HG03025 (cell line): ENCODE measurements around the gene SHC3.

ENCODE experiments used
- ATAC-seq: cut with Tn5 transposase; IDR thresholded peaks from one replicate; pipeline ENCODE4 v1.9.1; 2021; ENCODE audit warnings: mild to moderate bottlenecking, moderate library complexity; ENCODE audit not compliant: unreplicated experiment, low FRiP score

The SHC3 gene

GRCh38 chr9:88971131-88971960 is 207.3 kb downstream of the SHC3 start:
- no peak for ATAC-seq

DNA sequence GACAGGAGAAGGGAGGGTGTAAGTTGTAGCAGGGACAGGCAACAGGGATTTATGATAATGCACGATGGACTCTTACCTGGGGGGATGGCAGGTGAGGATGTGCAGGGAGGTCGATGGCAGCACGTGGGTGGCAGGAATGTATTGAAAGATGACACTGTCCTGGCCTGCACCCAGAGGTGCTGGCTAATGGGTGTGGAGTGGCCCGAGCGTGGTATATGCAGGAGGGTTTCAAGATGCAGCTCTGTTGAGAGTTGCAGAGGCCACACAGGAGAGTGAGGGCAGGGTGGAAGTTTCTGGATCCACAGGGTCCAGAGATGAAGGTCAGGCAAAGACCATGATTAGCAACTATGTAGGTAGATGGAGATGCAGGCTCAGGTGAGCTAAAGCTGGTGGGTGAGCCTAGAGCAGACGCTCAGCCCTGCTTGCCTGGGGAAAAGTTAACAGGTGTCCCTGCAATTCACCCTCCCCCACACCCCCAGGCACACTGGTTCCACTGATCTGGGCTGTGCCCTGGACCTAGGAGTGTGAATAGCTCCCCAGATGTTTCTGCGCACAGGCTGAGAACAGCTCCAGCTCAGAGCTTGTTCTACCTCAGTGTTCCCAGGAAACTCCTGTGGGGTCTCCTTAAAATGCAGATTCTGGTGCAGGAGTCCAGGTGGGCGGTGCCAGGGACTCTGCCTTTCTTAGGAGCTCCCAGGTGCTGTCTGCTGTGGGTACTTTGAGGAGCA is 208.8 kb downstream of the SHC3 start:
- ATAC-seq = no peak

DNA sequence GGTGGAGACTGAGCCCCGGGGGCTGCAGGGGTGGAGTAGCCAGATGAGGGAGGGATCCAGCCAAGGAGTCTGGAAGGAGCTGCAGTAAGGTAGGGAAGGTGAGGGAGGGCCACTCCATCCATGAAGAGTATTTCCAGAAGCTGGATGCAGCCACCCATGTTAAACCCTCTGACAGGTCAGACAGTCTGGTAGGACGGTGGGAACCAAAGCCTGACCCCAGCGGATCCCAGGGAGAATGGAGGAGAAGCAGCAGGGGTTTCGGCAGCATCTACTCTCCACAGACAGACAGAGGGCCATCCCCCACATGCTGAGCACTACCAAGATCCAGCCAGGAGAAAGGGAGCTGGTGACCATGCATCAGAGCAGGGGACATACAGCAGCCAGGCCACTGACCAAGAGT is 209.8 kb downstream of the SHC3 start:
- no peak for ATAC-seq

DNA sequence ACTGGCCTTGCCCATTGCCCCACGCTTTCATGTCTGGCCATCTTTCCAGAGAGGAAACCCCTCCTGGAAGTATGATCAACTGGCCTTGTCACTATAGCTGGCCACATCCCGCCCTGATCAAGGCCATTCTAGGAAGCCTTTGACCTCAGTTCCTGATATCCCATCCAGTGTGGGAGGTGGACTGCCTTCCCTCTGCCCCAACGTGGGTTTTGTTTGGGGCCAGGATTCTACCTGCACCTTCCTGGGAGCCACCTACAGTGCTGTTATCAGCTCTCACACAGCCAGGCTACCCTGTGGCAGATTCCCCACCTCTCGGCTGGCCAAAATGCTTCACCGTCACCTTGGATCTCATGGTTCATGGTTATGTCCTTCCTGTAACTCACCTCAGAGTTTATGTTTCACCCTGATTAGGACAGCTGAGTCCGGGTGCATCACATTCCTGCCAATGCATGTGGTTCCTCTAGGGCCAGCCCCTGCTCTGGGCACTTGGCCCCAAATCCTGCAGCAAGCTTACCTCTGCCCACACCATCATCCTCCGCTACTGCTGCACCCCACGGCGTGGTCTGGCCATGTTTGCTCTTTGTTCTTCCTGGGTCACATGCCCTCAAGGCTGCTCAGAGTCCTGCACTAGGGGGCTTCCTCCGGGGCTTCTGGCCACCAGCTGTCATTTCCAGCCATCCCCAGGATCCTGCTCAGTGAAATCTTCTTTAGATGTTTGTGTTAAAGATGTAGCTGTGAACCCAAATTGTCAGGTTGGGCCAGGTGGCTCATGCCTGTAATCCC is 211.5 kb downstream of the SHC3 start:
- no peak for ATAC-seq

DNA sequence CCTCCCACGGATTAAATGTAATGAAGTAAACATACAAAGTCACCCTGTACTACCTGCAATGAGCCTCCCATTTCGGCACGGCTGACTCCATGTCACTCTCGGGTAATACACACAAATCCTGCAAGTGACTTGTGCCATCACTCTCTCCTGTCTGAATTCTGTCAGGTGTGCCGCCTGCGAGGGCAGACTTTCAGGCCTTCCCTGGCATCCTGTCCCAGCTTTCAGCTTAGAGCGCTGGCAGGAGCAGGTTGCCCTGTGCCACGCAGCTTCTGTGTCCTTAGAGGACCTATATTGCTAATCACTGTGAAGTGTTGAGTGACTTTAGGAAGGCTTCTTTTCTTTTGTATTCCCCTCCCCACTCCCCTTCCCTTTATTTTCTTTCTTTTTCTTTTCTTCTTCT is 213.1 kb downstream of the SHC3 start:
- ATAC-seq = no peak

DNA sequence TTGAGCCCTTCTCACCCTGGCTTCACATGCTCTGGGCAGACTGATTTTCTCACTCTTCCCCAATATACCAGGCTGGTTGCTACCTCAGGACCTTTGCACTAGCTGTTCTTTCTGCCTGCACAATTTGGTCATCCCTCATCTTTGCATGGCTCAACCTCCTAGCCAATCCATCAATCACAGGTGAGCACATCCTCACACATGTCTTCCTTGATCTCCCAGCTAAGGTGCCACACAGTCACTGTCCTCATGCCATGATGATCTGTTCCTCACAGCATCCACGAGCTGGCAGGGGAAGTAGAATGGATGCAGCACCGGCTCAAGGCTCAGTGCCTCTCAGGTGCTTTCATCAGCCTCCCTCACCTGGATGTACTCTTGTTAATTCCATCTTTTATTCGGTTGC is 218.0 kb downstream of the SHC3 start:
- ATAC-seq = no peak

DNA sequence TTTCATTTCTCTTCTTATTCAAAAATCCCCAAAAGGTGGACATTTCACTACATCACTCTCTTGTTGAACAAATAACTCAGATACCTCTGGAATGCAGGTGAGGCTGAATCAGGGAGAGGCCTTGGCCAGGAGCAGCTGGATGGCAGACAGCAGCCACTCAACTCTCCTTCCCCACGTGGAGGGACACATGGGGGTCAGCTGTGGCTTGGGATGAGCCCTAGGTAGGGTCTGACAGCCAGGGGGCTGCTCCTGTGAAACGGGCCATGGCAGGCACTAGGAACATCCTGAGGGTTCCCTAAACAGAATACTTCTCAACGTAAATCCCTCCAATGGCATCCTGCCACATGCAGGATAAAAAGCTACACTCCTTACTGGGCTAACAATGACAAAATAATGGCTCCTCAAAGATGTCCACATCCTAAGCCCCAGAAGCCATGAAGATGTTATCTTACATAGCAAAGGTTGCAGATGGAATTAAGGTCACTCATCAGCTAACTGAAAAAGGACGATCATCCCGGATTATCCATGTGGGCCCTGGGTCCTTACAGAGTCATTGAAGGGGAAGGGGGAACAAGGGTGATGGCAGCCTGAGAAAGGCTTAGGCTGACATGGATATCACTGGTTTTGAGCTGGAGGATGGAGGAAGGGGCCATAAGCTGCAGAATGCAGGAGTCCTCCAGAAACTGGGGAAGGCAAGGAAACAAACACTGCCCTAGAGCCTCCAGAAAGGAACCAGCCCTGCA is 218.7 kb downstream of the SHC3 start:
- no peak for ATAC-seq

- ATAC-seq = no peak
Measured at GRCh38 chr9:88957526-88957925, 221.1 kb downstream of the SHC3 start.
